Gastroesophageal sphincter (tissue), 4 donors: ENCODE results near the gene HSP90B1. TPM values are rescaled to one million over a fixed set of nuclear protein-coding genes. Genes with fewer than 3 reads are reported as not detected.

Source experiments
- ATAC-seq: fragments of 150-250 bp; one replicate; pipeline ENCODE4 v1.9.1; 2016; ENCODE audit warnings: mild to moderate bottlenecking, moderate library complexity
- H3K27ac ChIP-seq, 4 donors: fragments of 200-600 bp; sonication (generic) in 3 of 4; 1 replicate in 3 of 4; 2 replicates in 1 of 4; pipeline ENCODE4 v1.5.1; 2016 to 2019
- H3K27me3 ChIP-seq: fragments of 200-600 bp; sonication (generic); one replicate; pipeline ENCODE4 v1.5.1; 2019
- H3K36me3 ChIP-seq, 2 donors: fragments of 200-600 bp; sonication (generic); one replicate each; pipeline ENCODE4 v1.5.1; 2019; ENCODE audit warnings: control low read depth in 1 of 2
- H3K4me1 ChIP-seq, 3 donors: fragments of 200-600 bp; sonication (generic); 1 replicate in 2 of 3; 2 replicates in 1 of 3; pipeline ENCODE4 v1.5.1; 2016 to 2019; ENCODE audit warnings: control low read depth in 2 of 3
- H3K4me3 ChIP-seq, 2 donors: fragments of 200-600 bp; sonication (generic); one replicate each; pipeline ENCODE4 v1.5.1; 2019; ENCODE audit warnings: mild to moderate bottlenecking in 1 of 2, moderate library complexity in 1 of 2
- H3K9me3 ChIP-seq, 3 donors: fragments of 200-600 bp; sonication (generic); one replicate each; pipeline ENCODE4 v1.5.1; 2017 to 2019; ENCODE audit warnings: control low read depth in 2 of 3
- CTCF ChIP-seq, 4 experiments: fragments of 200-600 bp in 2 of 4; fragments of 450-650 bp in 2 of 4; sonication (generic) in 1 of 4; IDR thresholded peaks; one replicate each; pipeline ENCODE4 v1.5.1; 2017 to 2019; ENCODE audit warnings: antibody characterized with exemption in 4 of 4, mild to moderate bottlenecking in 2 of 4, moderate library complexity in 2 of 4
- EP300 ChIP-seq: sonication (generic); formaldehyde crosslinking; IDR thresholded peaks from one replicate; pipeline ENCODE4 v1.6.1; 2017; ENCODE audit warnings: antibody characterized with exemption, mild to moderate bottlenecking
- POLR2A ChIP-seq, 2 donors: fragments of 450-650 bp; IDR thresholded peaks; one replicate each; pipeline ENCODE4 v1.6.1; 2017; ENCODE audit warnings: antibody characterized with exemption in 2 of 2, mild to moderate bottlenecking in 2 of 2, moderate library complexity in 1 of 2
- POLR2AphosphoS5 ChIP-seq: sonication (generic); formaldehyde crosslinking; IDR thresholded peaks from one replicate; pipeline ENCODE4 v1.6.1; 2017; ENCODE audit warnings: antibody characterized with exemption
- WGBS, 2 donors: methylation state at CpG; one replicate each; pipeline ENCODE4 v1.1.5; 2018; ENCODE audit warnings: low coverage in 1 of 2; 5-methylcytosine and 5-hydroxymethylcytosine counted together
- total RNA-seq, 4 donors: library from RNA; depleted of rRNA; stranded (reverse); fragments of >200 nt; gene quantifications; one replicate each; pipeline ENCODE4 v1.1.0, GENCODE V29; 2016

HSP90B1 gene
- total RNA-seq, 4 donors from 2014 or later, result 137 to 334 (median 231) TPM

GRCh38 chr12:103912069-103912468, 18.1 kb upstream of the HSP90B1 start:
- Histone ChIP-seq H3K27ac (no peak overlapping the region), H3K4me1 (no peaks in the 10 kb centered on the region), H3K36me3 (no peaks in the 10 kb centered on the region), H3K9me3 (no peaks in the 10 kb centered on the region), H3K4me3 (no peak overlapping the region), H3K27me3 (no peaks in the 10 kb centered on the region)
- no peak for ATAC-seq
- 78% methylated on average over 1 of the region's 1 CpG; no CpG with 5 or more reads in 1 of the 2 donors for WGBS, 2 donors
- TF ChIP-seq CTCF (IDR thresholded peaks at IDR 0.05), result no peak
- TF ChIP-seq POLR2AphosphoS5, result no peak
- TF ChIP-seq POLR2A (IDR thresholded peaks at IDR 0.05), result no peak
- TF ChIP-seq EP300, result no peak

- 50 to 88% methylated on average over 1 to 2 of the region's 3 CpGs for WGBS, 2 donors
These were observed 17.1 kb upstream of the HSP90B1 start for GRCh38 chr12:103913100-103913499.

GRCh38 chr12:103915306-103915705, 14.9 kb upstream of the HSP90B1 start:
- ATAC-seq, result no peak
- no peaks in the 10 kb centered on the region for H3K4me1 ChIP-seq
- H3K9me3 ChIP-seq, result peaks cover 0 to 8% (median 0%) of the 10 kb centered on the region in 3 donors
- H3K36me3 ChIP-seq, result no peaks in the 10 kb centered on the region
- H3K4me3 ChIP-seq, result no peak overlapping the region
- WGBS, 2 donors, result 63 to 73% methylated on average over 6 to 8 of the region's 8 CpGs
- TF ChIP-seq POLR2A (IDR thresholded peaks at IDR 0.05) (no peak), CTCF (IDR thresholded peaks at IDR 0.05) (no peak), POLR2AphosphoS5 (no peak)
- no peak overlapping the region for H3K27ac ChIP-seq
- H3K27me3 ChIP-seq, result no peaks in the 10 kb centered on the region

More at GRCh38 chr12:103913100-103913499, 17.1 kb upstream of the HSP90B1 start:
- Histone ChIP-seq H3K4me3 (no peak overlapping the region), H3K27ac (no peak overlapping the region), H3K27me3 (no peaks in the 10 kb centered on the region), H3K4me1 (no peaks in the 10 kb centered on the region), H3K36me3 (no peaks in the 10 kb centered on the region), H3K9me3 (peaks cover 0 to 8% (median 0%) of the 10 kb centered on the region in 3 donors)
- ATAC-seq, result no peak
- TF ChIP-seq CTCF (IDR thresholded peaks at IDR 0.05), result no peak
- TF ChIP-seq POLR2AphosphoS5, result no peak
- no peak for TF ChIP-seq POLR2A (IDR thresholded peaks at IDR 0.05)
- no peak for TF ChIP-seq EP300

- Histone ChIP-seq H3K4me1 (no peaks in the 10 kb centered on the region), H3K4me3 (no peak overlapping the region), H3K27me3 (no peaks in the 10 kb centered on the region), H3K36me3 (no peaks in the 10 kb centered on the region), H3K9me3 (peaks cover 0 to 8% (median 0%) of the 10 kb centered on the region in 3 donors), H3K27ac (no peak overlapping the region)
- TF ChIP-seq CTCF (IDR thresholded peaks at IDR 0.05), result no peak
- no peak for TF ChIP-seq POLR2AphosphoS5
- TF ChIP-seq EP300, result no peak
- TF ChIP-seq POLR2A (IDR thresholded peaks at IDR 0.05), result no peak
- ATAC-seq, result no peak
- WGBS, 2 donors, result 53 to 68% methylated on average over 3 of the region's 3 CpGs
These were observed 12.3 kb upstream of the HSP90B1 start for GRCh38 chr12:103917873-103918272.

- H3K9me3 ChIP-seq, result no peaks in the 10 kb centered on the region
- no peaks in the 10 kb centered on the region for H3K36me3 ChIP-seq
- H3K27ac ChIP-seq, result no peak overlapping the region
- 71 to 80% methylated on average over 5 to 7 of the region's 9 CpGs for WGBS, 2 donors
- H3K4me1 ChIP-seq, result peaks cover 0 to 12% (median 0%) of the 10 kb centered on the region in 3 donors
- TF ChIP-seq CTCF (IDR thresholded peaks at IDR 0.05), result no peak
- no peak for TF ChIP-seq POLR2AphosphoS5
- no peak for TF ChIP-seq EP300
- TF ChIP-seq POLR2A (IDR thresholded peaks at IDR 0.05), result no peak
- H3K4me3 ChIP-seq, result no peak overlapping the region
- no peak for ATAC-seq
- no peaks in the 10 kb centered on the region for H3K27me3 ChIP-seq
These were observed 5.2 kb upstream of the HSP90B1 start for GRCh38 chr12:103924761-103925641.
